SK-N-SH (cell line): ENCODE data around the gene SEZ6. TPM values are rescaled to one million over a fixed set of nuclear protein-coding genes. Genes with fewer than 3 reads are reported as not detected.

Source experiments
- CTCF ChIA-PET: fragments of 300-600, 350-600 bp; formaldehyde crosslinking; extraction: SDS; loops from one replicate; lab custom pipeline; 2021; lab: Yijun Ruan, JAX
- POLR2A ChIA-PET: fragments of 350-600 bp; sonication (Branson Sonifier 250); formaldehyde crosslinking; extraction: SDS; loops from one replicate; lab custom pipeline; 2020; ENCODE audit warnings: antibody characterized with exemption, inconsistent platforms; lab: Yijun Ruan, JAX
- DNase-seq: peaks from one replicate; pipeline ENCODE4 v3.0.0; 2012
- H2AFZ ChIP-seq: fragments of 200-600 bp; sonication (generic); 2 replicates; pipeline ENCODE4 v1.8.1; 2016; ENCODE audit warnings: antibody characterized with exemption, mild to moderate bottlenecking, low read depth
- H3F3A ChIP-seq: fragments of 200-600 bp; sonication (generic); replicated peaks from 2 replicates; pipeline ENCODE3; 2016; ENCODE audit warnings: antibody characterized with exemption, mild to moderate bottlenecking; ENCODE audit not compliant: insufficient read depth
- H3K27ac ChIP-seq, 2 experiments: fragments of 200-500 bp in 1 of 2; fragments of 200-600 bp in 1 of 2; sonication (Bioruptor generic) in 1 of 2; sonication (generic), shearing (Covaris generic) in 1 of 2; 2 replicates each; pipeline versions ENCODE4 v1.5.1 to v1.6.1; 2014 to 2016; ENCODE audit warnings: low read depth in 2 of 2, inconsistent platforms in 1 of 2, low read length in 1 of 2, mild to moderate bottlenecking in 1 of 2, mixed read lengths in 1 of 2
- H3K27me3 ChIP-seq: fragments of 200-600 bp; sonication (generic), shearing (Covaris generic); 2 replicates; pipeline ENCODE4 v1.6.1; 2016; ENCODE audit warnings: mixed run types; ENCODE audit not compliant: insufficient read depth
- H3K36me3 ChIP-seq, 2 experiments: fragments of 200-500 bp in 1 of 2; fragments of 200-600 bp in 1 of 2; sonication (Bioruptor generic) in 1 of 2; sonication (generic) in 1 of 2; replicated peaks in 1 of 2; 2 replicates each; pipeline versions ENCODE3 to v1.5.1; 2014 to 2016; ENCODE audit warnings: low read length in 1 of 2, mild to moderate bottlenecking in 1 of 2; ENCODE audit not compliant: insufficient read depth in 2 of 2, control insufficient read depth in 1 of 2
- H3K4me1 ChIP-seq, 2 experiments: fragments of 200-500 bp in 1 of 2; fragments of 200-600 bp in 1 of 2; sonication (Bioruptor generic) in 1 of 2; sonication (generic), shearing (Covaris generic) in 1 of 2; 2 replicates each; pipeline versions ENCODE4 v1.5.1 to v1.6.1; 2014 to 2016; ENCODE audit warnings: low read depth in 1 of 2, low read length in 1 of 2, mixed run types in 1 of 2; ENCODE audit not compliant: insufficient read depth in 2 of 2, control insufficient read depth in 1 of 2
- H3K4me2 ChIP-seq: fragments of 200-600 bp; sonication (generic), shearing (Covaris generic); 2 replicates; pipeline ENCODE4 v1.6.1; 2017; ENCODE audit warnings: mixed run types
- H3K4me3 ChIP-seq, 2 experiments: fragments of 200-500 bp in 1 of 2; fragments of 200-600 bp in 1 of 2; sonication (Bioruptor generic) in 1 of 2; sonication (generic), shearing (Covaris generic) in 1 of 2; 2 replicates each; pipeline versions ENCODE4 v1.5.1 to v1.8.1; 2014 to 2016; ENCODE audit warnings: low read depth in 2 of 2, inconsistent platforms in 1 of 2, low read length in 1 of 2, mild to moderate bottlenecking in 1 of 2, mixed read lengths in 1 of 2, moderate library complexity in 1 of 2
- H3K79me2 ChIP-seq: fragments of 200-600 bp; sonication (generic); 2 replicates; pipeline ENCODE4 v1.8.1; 2017; ENCODE audit warnings: mild to moderate bottlenecking; ENCODE audit not compliant: insufficient read depth
- H3K9ac ChIP-seq: fragments of 200-600 bp; sonication (generic); 2 replicates; pipeline ENCODE4 v1.6.1; 2017; ENCODE audit warnings: mixed run types
- H3K9me2 ChIP-seq: fragments of 200-600 bp; sonication (generic); 2 replicates; pipeline ENCODE4 v1.6.1; 2017; ENCODE audit warnings: mixed run types
- H3K9me3 ChIP-seq: fragments of 200-600 bp; sonication (generic); 2 replicates; pipeline ENCODE4 v1.6.1; 2017; ENCODE audit warnings: mixed run types, mild to moderate bottlenecking, moderate library complexity
- H4K20me1 ChIP-seq: fragments of 200-600 bp; sonication (generic); 2 replicates; pipeline ENCODE4 v1.6.1; 2017; ENCODE audit warnings: mild to moderate bottlenecking, mixed run types; ENCODE audit not compliant: insufficient read depth
- CHD2 ChIP-seq: fragments of 150-350 bp; IDR thresholded peaks from 2 replicates; pipeline ENCODE4 v1.6.1; 2018; ENCODE audit warnings: low read length; ENCODE audit not compliant: partially characterized antibody
- EP300 ChIP-seq, 2 experiments: IDR thresholded peaks; 2 replicates each; pipeline versions ENCODE4 v1.4.0 to v1.6.1; 2012; ENCODE audit warnings: borderline replicate concordance in 1 of 2, low read depth in 1 of 2, low read length in 1 of 2
- EZH2phosphoT487 ChIP-seq: fragments of 200-600 bp; sonication (generic); IDR thresholded peaks from 2 replicates; pipeline ENCODE4 v1.6.1; 2017; ENCODE audit warnings: low read depth, mixed run types, mild to moderate bottlenecking, antibody characterized with exemption, moderate library complexity, borderline replicate concordance
- FOSL2 ChIP-seq: IDR thresholded peaks from 2 replicates; pipeline ENCODE4 v1.4.0; 2012; ENCODE audit warnings: low read depth, mild to moderate bottlenecking, moderate library complexity, borderline replicate concordance
- GABPA ChIP-seq: IDR thresholded peaks from 2 replicates; pipeline ENCODE4 v1.4.0; 2012; ENCODE audit warnings: low read depth, mild to moderate bottlenecking
- GATA2 ChIP-seq: sonication (generic); formaldehyde crosslinking; IDR thresholded peaks from 2 replicates; pipeline ENCODE4 v1.5.0; 2020; ENCODE audit warnings: mild to moderate bottlenecking, missing genetic modification reagents
- JUND ChIP-seq: IDR thresholded peaks from 2 replicates; pipeline ENCODE4 v1.4.0; 2012
- MXI1 ChIP-seq: IDR thresholded peaks from 2 replicates; pipeline ENCODE4 v1.6.1; 2012; ENCODE audit warnings: mild to moderate bottlenecking, low read depth, low read length, improper control_type of control experiment
- RCOR1 ChIP-seq: fragments of 150-350 bp; IDR thresholded peaks from 2 replicates; pipeline ENCODE4 v1.6.1; 2017; ENCODE audit warnings: antibody characterized with exemption, low read length
- SMC3 ChIP-seq: IDR thresholded peaks from 2 replicates; pipeline ENCODE4 v1.6.1; 2012; ENCODE audit warnings: low read depth, low read length, improper control_type of control experiment
- TCF12 ChIP-seq: IDR thresholded peaks from 2 replicates; pipeline ENCODE4 v1.4.0; 2012
- USF2 ChIP-seq: fragments of 150-350 bp; IDR thresholded peaks from 2 replicates; pipeline ENCODE4 v1.6.1; 2017; ENCODE audit warnings: antibody characterized with exemption, low read length, low read depth, borderline replicate concordance
- ZBTB33 ChIP-seq: IDR thresholded peaks from 2 replicates; pipeline ENCODE4 v1.4.0; 2012; ENCODE audit warnings: low read depth, borderline replicate concordance
- WGBS: methylation state at CpG from one replicate; pipeline ENCODE4 v1.1.6; 2017; ENCODE audit warnings: low lambda C conversion rate; 5-methylcytosine and 5-hydroxymethylcytosine counted together
- polyA plus RNA-seq, 3 experiments: library from polyadenylated mRNA; depleted of rRNA; stranded (reverse); fragments of >200 nt; gene quantifications; 2 replicates each; pipeline ENCODE4 v1.2.3, GENCODE V29; 2012

The SEZ6 gene
- polyA plus RNA-seq, 1 of the 3 experiments (the other 2 are of a cell fraction) = 0.12 TPM

GRCh38 chr17:28940675-28941074, 65.2 kb downstream of the SEZ6 start:
- no peak overlapping the region for H3K9ac ChIP-seq
- H3K4me3 ChIP-seq = no peak overlapping the region
- no peak for DNase-seq
- no peak overlapping the region for H2AFZ ChIP-seq
- CTCF ChIA-PET = interaction anchor here (0.6 to 2.1 kb wide), 3 partner anchors 13 to 1910 kb away, joined by 3 to 8 read pairs (median 6); no protein-coding TSS in a partner anchor
- peaks cover 100% of the 10 kb centered on the region for H3K79me2 ChIP-seq
- peaks cover 77% of the 10 kb centered on the region for H4K20me1 ChIP-seq
- POLR2A ChIA-PET = no interaction called here
- WGBS = 94% methylated on average over 3 of the region's 3 CpGs
- H3F3A ChIP-seq = peaks cover 18% of the 10 kb centered on the region
- H3K4me2 ChIP-seq = no peak overlapping the region
- no peaks in the 10 kb centered on the region for H3K27me3 ChIP-seq
- no peaks in the 10 kb centered on the region for H3K9me3 ChIP-seq
- no peaks in the 10 kb centered on the region for H3K9me2 ChIP-seq
- H3K27ac ChIP-seq = no peak overlapping the region
- TF ChIP-seq SMC3 (no peak), TCF12 (no peak), GATA2 (no peak), GABPA (no peak), EP300 (IDR thresholded peaks at IDR 0.05; ENCODE audit: borderline replicate concordance in 1 of 2, low read depth in 1 of 2, low read length in 1 of 2) (no peak)
- TF ChIP-seq, all 33 proteins: peak for 0
- Histone ChIP-seq H3K36me3 (peaks cover 24 to 31% of the 10 kb centered on the region in 2 experiments), H3K4me1 (peaks cover 0 to 27% of the 10 kb centered on the region in 2 experiments; a peak in 2 of 4 replicates)

GRCh38 chr17:28940142-28940541, 65.7 kb downstream of the SEZ6 start:
- H3K4me3 ChIP-seq = no peak overlapping the region
- ChIA-PET CTCF (interaction anchor here (0.6 to 2.1 kb wide), 6 partner anchors 10 to 1911 kb away, joined by 3 to 8 read pairs (median 4); no protein-coding TSS in a partner anchor), POLR2A (no interaction called here)
- H3F3A ChIP-seq = peaks cover 13% of the 10 kb centered on the region
- no peaks in the 10 kb centered on the region for H3K9me2 ChIP-seq
- H3K9ac ChIP-seq = no peak overlapping the region
- H3K79me2 ChIP-seq = peaks cover 100% of the 10 kb centered on the region
- H3K9me3 ChIP-seq = no peaks in the 10 kb centered on the region
- no peak overlapping the region for H2AFZ ChIP-seq
- no peak for TF ChIP-seq CHD2
- TF ChIP-seq EP300 (IDR thresholded peaks at IDR 0.05; ENCODE audit: borderline replicate concordance in 1 of 2, low read depth in 1 of 2, low read length in 1 of 2) = no peak
- TF ChIP-seq USF2 = no peak
- no peak for TF ChIP-seq JUND
- TF ChIP-seq FOSL2 = no peak
- TF ChIP-seq EZH2phosphoT487 = no peak
- no peak for TF ChIP-seq RCOR1
- TF ChIP-seq SMC3 = no peak
- TF ChIP-seq MXI1 = no peak
- no peak for TF ChIP-seq GABPA
- TF ChIP-seq ZBTB33 = no peak
- DNase-seq = no peak
- peaks cover 24 to 31% of the 10 kb centered on the region in 2 experiments for H3K36me3 ChIP-seq
- H3K4me2 ChIP-seq = no peak overlapping the region
- no peaks in the 10 kb centered on the region for H3K27me3 ChIP-seq
- 83% methylated on average over 3 of the region's 3 CpGs for WGBS
- H4K20me1 ChIP-seq = peaks cover 78% of the 10 kb centered on the region
- peaks cover 0 to 26% of the 10 kb centered on the region in 2 experiments; a peak in 2 of 4 replicates for H3K4me1 ChIP-seq
- H3K27ac ChIP-seq = no peak overlapping the region
